Urinary bladder (tissue), 4 donors: ENCODE data around the gene NIPAL4. TPM values are rescaled to one million over a fixed set of nuclear protein-coding genes. Genes with fewer than 3 reads are reported as not detected.
A peak's percentile ranks its signal among the peaks of the same experiment; 100 is the strongest.

Source experiments
- DNase-seq: peaks from one replicate; pipeline ENCODE4 v3.0.0-alpha.2; 2015; ENCODE audit errors: extremely low spot score
- H3K27ac ChIP-seq: one replicate; pipeline ENCODE4 v1.5.1; 2013; ENCODE audit warnings: low read depth, mild to moderate bottlenecking, moderate library complexity
- H3K36me3 ChIP-seq: one replicate; pipeline ENCODE4 v1.6.1; 2013; ENCODE audit warnings: mild to moderate bottlenecking, moderate library complexity; ENCODE audit not compliant: insufficient read depth
- H3K4me1 ChIP-seq: one replicate; pipeline ENCODE4 v1.6.1; 2013; ENCODE audit warnings: mild to moderate bottlenecking, moderate library complexity; ENCODE audit not compliant: insufficient read depth
- H3K4me3 ChIP-seq: one replicate; pipeline ENCODE4 v1.5.1; 2013; ENCODE audit warnings: low read depth, low read length
- WGBS: extraction: QIAGEN DNeasy Blood & Tissue Kit; methylation state at CpG from one replicate; pipeline ENCODE4 v1.1.7; 2013; 5-methylcytosine and 5-hydroxymethylcytosine counted together
- polyA plus RNA-seq: library from polyadenylated mRNA; stranded (reverse); fragments of 200-250 nt; gene quantifications from one replicate; pipeline ENCODE4 v1.2.3, GENCODE V29; 2013
- total RNA-seq: library from RNA; depleted of rRNA; stranded (reverse); fragments of >200 nt; gene quantifications from one replicate; pipeline ENCODE4 v1.2.3, GENCODE V29; 2014
- donor health status: healthy with polysubstance abuse.
- donor health status: healthy.

The NIPAL4 gene
- total and polyA plus RNA-seq, 2 donors: 5.0 to 14.6 TPM

- H3K4me1 ChIP-seq: no peaks in the 10 kb centered on the region
- no peak overlapping the region for H3K4me3 ChIP-seq
- no peaks in the 10 kb centered on the region for H3K36me3 ChIP-seq
- no peak overlapping the region for H3K27ac ChIP-seq
- DNase-seq: no peak
- WGBS: 72% methylated on average over 14 of the region's 14 CpGs
Observed at GRCh38 chr5:157506981-157507780, 47.2 kb downstream of the NIPAL4 start.

- Histone ChIP-seq H3K4me1 (no peaks in the 10 kb centered on the region), H3K27ac (no peak overlapping the region)
- no peak for DNase-seq
Observed at GRCh38 chr5:157509093-157509492, 49.1 kb downstream of the NIPAL4 start.

GRCh38 chr5:157509587-157509986, 49.6 kb downstream of the NIPAL4 start:
- Histone ChIP-seq H3K27ac (no peak overlapping the region), H3K4me3 (no peak overlapping the region), H3K4me1 (no peaks in the 10 kb centered on the region), H3K36me3 (no peaks in the 10 kb centered on the region)
- DNase-seq: no peak

More at GRCh38 chr5:157509093-157509492, 49.1 kb downstream of the NIPAL4 start:
- 93% methylated on average over 9 of the region's 9 CpGs for WGBS
- H3K4me3 ChIP-seq: no peak overlapping the region
- H3K36me3 ChIP-seq: no peaks in the 10 kb centered on the region

GRCh38 chr5:157510682-157511081, 50.7 kb downstream of the NIPAL4 start:
- Histone ChIP-seq H3K4me3 (no peak overlapping the region), H3K36me3 (no peaks in the 10 kb centered on the region), H3K27ac (no peak overlapping the region), H3K4me1 (no peaks in the 10 kb centered on the region)
- DNase-seq: no peak
- WGBS: 73% methylated on average over 5 of the region's 5 CpGs

- no peak overlapping the region for H3K4me3 ChIP-seq
- no peaks in the 10 kb centered on the region for H3K36me3 ChIP-seq
- DNase-seq: peak; percentile 26
- H3K4me1 ChIP-seq: no peaks in the 10 kb centered on the region
- peak overlapping the region; percentile 27 for H3K27ac ChIP-seq
- WGBS: 22% methylated on average over 9 of the region's 9 CpGs
Observed at GRCh38 chr5:157511651-157512644, 51.9 kb downstream of the NIPAL4 start.

- H3K36me3 ChIP-seq: no peaks in the 10 kb centered on the region
- no peak overlapping the region for H3K4me3 ChIP-seq
- DNase-seq: no peak
- no peaks in the 10 kb centered on the region for H3K4me1 ChIP-seq
- WGBS: 92% methylated on average over 8 of the region's 8 CpGs
- no peak overlapping the region for H3K27ac ChIP-seq
Observed at GRCh38 chr5:157513182-157513581, 53.2 kb downstream of the NIPAL4 start.

GRCh38 chr5:157514974-157515373, 55.0 kb downstream of the NIPAL4 start:
- H3K4me3 ChIP-seq: no peak overlapping the region
- DNase-seq: no peak
- no peaks in the 10 kb centered on the region for H3K4me1 ChIP-seq
- H3K27ac ChIP-seq: no peak overlapping the region
- WGBS: 94% methylated on average over 2 of the region's 2 CpGs
- H3K36me3 ChIP-seq: no peaks in the 10 kb centered on the region

- DNase-seq: no peak
- H3K4me1 ChIP-seq: no peaks in the 10 kb centered on the region
- WGBS: 48% methylated on average over 3 of the region's 3 CpGs
- no peaks in the 10 kb centered on the region for H3K36me3 ChIP-seq
- H3K27ac ChIP-seq: peak overlapping the region; percentile 47
- H3K4me3 ChIP-seq: no peak overlapping the region
Observed at GRCh38 chr5:157516006-157516405, 56.0 kb downstream of the NIPAL4 start.

- 17% methylated on average over 5 of the region's 5 CpGs for WGBS
- Histone ChIP-seq H3K36me3 (no peaks in the 10 kb centered on the region), H3K27ac (peak overlapping the region; percentile 47), H3K4me3 (no peak overlapping the region), H3K4me1 (no peaks in the 10 kb centered on the region)
- DNase-seq: no peak
Observed at GRCh38 chr5:157516626-157517325, 56.8 kb downstream of the NIPAL4 start.

- WGBS: 90% methylated on average over 6 of the region's 6 CpGs
- Histone ChIP-seq H3K27ac (no peak overlapping the region), H3K4me1 (no peaks in the 10 kb centered on the region)
Observed at GRCh38 chr5:157518963-157519362, 59.0 kb downstream of the NIPAL4 start.

GRCh38 chr5:157519579-157520253, 59.7 kb downstream of the NIPAL4 start:
- no peak overlapping the region for H3K27ac ChIP-seq
- DNase-seq: no peak
- 91% methylated on average over 9 of the region's 9 CpGs for WGBS
- H3K4me1 ChIP-seq: no peaks in the 10 kb centered on the region
- H3K36me3 ChIP-seq: no peaks in the 10 kb centered on the region
- no peak overlapping the region for H3K4me3 ChIP-seq

More at GRCh38 chr5:157518963-157519362, 59.0 kb downstream of the NIPAL4 start:
- Histone ChIP-seq H3K4me3 (no peak overlapping the region), H3K36me3 (no peaks in the 10 kb centered on the region)
- no peak for DNase-seq

GRCh38 chr5:157520911-157521703, 61.1 kb downstream of the NIPAL4 start:
- Histone ChIP-seq H3K4me1 (no peaks in the 10 kb centered on the region), H3K27ac (no peak overlapping the region), H3K36me3 (no peaks in the 10 kb centered on the region), H3K4me3 (no peak overlapping the region)
- DNase-seq: no peak
- 50% methylated on average over 9 of the region's 9 CpGs for WGBS
